OCI-M2 (cell line): ENCODE measurements around the gene CLCN7.
A peak's percentile ranks its signal among the peaks of the same experiment; 100 is the strongest.

Experiments
- DNase-seq: peaks from one replicate; lab custom pipeline; 2025; ENCODE audit not compliant: unreplicated experiment; lab: John Stamatoyannopoulos, UW

CLCN7 gene

GRCh38 chr16:1502092-1503004 lies 27.5 kb upstream of the CLCN7 start:
- DNase-seq = no peak

- no peak for DNase-seq
Measured at GRCh38 chr16:1501630-1502029, 26.8 kb upstream of the CLCN7 start.

- DNase-seq = no peak
Measured at GRCh38 chr16:1500465-1501150, 25.8 kb upstream of the CLCN7 start.

DNA sequence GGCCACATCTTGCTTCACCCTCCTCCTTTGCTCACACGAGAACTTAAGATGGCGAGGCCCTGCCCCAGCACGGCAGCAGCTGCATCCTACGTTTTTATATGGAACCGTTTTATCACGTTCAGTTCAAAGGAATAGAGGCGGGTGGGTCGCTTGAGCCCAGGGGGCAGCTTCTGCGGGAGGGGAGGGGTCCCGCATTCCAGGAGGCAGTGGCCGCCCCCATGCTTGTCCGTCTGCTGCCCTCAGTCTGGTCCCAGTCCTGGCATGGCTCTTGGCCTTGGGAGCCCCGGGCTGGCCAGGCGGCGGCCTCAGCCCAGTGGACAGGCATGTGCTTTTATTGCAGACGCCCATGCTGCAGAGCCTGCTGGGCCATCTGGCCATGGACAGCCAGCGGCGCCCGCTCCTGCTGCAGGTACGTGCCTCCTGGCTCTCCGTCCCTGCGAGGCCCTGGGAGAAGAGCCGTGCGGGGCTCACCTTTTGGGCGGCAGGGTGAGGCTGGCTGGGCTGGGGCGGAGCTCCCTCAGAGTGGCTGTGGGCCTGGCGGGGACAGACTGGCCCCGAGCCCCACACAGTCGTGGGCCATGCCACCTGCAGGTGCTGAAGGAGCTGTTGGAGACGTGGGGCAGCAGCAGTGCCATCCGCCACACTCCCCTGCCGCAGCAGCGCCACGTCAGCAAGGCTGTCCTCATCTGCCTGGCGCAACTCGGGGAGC lies 25.1 kb upstream of the CLCN7 start:
- DNase-seq = no peak

DNA sequence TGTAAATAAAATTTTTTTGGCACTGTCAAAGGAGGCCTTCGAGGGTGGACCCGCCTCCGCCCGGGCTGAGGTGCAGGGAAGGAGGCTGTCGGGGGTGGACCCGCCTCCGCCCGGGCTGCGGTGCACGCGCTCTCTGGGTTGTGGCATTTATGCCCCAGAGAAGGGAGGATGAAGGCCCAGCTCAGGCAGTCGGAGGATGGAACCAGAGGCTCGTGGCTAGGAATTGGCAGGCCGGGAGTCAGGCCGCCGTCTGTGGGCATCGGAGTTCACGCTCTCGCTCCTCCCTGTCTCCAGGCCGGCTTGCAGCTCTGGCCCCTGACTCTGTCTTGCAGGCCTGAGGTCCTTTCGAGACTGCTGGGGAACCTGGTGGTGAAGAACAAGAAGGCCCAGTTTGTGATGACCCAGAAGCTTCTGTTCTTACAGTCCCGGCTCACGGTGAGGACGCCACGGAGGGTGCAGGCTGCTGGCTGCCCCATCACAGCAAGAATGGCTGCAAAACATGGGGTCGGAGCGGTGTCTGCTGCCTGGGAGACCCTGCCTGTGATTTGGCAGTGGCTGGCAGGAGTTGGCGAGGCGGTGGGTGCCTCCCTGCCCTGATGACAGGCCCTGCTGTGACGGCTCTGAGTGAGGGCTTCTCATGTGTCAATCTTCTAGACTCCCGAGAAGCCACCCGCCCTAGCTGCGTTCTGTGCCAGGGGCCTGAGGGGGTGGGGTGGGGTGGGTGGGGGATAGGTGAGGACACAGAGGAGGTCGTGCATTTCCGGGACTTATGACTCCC lies 24.3 kb upstream of the CLCN7 start:
- DNase-seq = no peak

GRCh38 chr16:1497014-1497598 lies 22.3 kb upstream of the CLCN7 start:
- no peak for DNase-seq

DNA sequence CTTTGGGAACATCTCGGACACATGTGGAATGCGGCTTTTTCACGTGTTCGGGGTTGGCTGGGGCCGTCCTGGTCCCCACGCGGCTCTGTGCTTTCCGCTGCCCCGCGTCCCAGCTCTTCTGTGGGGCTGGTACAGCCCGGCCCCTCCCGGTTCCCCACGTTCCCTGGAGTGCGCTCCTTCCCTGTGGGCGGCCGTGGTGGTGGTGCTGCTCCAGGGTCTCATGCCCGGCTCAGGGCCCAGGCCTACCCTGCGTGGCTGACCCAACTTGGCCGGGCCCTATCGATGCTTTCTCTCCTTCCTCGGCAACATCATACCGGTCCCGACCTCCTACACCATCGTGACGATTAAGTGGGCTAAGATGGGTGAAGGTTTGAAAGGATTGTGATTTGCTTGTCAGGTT lies 21.6 kb upstream of the CLCN7 start:
- no peak for DNase-seq

- DNase-seq = no peak
Measured at GRCh38 chr16:1495889-1496262, 21.0 kb upstream of the CLCN7 start.

GRCh38 chr16:1495211-1495888 lies 20.5 kb upstream of the CLCN7 start:
- no peak for DNase-seq

DNA sequence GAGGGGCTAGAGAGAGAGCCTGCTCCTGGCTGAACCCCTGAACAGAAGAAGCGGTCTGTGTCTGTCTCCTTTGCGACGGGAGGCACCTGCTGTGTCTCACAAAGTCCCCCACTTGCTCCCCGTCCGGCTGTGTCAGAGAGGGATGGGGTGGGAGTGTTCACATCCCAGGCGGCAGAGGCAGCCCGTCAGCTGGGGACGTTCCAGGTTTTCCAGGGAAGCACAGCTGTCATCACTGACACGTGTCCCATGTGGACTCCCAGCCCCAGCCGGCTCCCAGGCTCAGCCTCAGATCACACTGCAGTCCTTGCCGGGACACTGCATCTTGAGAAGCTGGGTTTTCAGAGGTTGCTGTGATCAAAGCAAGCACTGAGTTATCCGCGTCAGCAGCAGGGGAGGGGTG lies 19.9 kb upstream of the CLCN7 start:
- DNase-seq = no peak

DNA sequence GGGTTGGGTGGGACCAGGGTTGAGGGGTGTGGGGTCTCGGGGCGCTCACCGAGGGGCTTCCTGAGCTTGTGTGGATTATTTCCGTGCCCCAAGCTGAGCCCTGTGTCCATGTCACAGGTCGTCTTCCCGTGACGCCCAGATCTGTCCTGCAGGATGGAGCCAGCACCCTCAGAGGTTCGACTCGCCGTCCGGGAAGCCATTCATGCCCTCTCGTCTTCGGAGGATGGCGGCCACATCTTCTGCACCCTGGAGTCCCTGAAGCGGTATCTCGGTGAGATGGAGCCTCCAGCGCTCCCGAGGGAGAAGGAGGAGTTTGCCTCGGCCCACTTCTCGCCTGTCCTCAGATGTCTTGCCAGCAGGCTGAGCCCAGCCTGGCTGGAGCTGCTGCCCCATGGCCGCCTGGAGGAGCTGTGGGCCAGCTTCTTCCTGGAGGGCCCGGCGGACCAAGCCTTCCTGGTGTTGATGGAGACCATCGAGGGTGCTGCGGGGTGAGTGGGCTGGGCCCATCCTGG lies 19.4 kb upstream of the CLCN7 start:
- no peak for DNase-seq

GRCh38 chr16:1493746-1494094 lies 18.9 kb upstream of the CLCN7 start:
- DNase-seq = no peak

DNA sequence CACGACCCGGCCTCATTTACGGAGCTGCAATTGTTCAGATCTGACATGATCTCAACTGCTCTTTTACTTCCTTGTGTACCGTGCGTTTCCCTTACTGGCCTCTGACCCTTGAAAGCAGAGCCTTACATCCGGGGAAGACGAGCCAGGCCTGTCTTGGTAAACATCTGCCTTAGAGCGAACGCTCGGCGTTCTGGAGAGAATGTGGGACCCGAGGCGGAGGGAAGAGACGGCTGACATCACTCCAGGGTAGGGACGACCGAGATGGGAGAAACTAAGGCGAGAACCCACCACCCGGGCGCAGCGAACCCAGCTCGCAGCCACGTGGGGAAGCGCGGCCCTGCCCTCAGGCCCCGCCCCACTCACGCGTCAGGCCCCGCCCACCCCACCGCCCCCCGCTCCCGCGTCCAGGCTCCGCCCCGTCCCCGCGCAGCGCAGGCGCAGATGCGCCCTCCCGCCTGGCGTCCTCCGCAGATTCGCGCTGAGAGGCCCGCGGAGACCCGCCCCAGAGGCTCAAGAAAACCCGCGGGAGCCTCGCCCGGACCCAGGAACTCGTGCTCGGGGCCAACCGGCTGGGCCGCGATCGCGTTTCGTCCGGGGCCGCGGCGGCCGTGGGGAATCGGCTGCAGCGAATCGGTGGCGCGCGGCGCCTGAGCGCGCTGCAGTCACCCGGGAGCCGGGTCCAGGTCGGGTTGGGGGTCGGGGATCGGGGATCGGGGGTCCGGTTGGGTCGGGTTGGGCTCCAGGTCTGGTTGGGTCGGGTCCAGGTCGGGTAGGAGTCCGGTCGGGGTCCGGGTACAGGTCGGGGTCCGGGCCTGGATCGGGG lies 18.3 kb upstream of the CLCN7 start, which contains the start of gene TELO2:
Gene TELO2, plus strand, starts transcription at position 438 of the 823 bp plus-strand sequence. CDS start 922 bp downstream, outside the sequence.
- peak; percentile 60 for DNase-seq

GRCh38 chr16:1492082-1492922 lies 17.5 kb upstream of the CLCN7 start:
- no peak for DNase-seq

DNA sequence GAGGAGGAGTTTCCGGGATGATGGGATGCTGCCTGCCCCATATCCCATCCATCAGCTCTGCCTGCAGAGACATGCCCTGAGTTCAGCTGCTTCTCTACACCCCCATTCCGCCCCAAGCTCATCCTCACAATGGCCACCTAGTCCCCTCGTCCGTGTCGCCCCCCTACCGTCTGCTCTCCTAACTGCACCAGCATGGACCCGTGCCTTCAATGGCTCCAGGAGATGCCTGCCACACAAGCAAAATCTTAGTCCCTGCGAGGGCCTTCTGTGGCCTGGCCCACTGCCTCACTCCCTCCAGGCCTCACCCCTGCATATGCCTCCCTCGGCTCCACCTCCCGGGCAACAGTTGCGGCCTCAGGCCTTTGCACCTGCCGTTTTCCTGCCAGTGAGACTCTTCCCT lies 16.5 kb upstream of the CLCN7 start:
- no peak for DNase-seq

DNA sequence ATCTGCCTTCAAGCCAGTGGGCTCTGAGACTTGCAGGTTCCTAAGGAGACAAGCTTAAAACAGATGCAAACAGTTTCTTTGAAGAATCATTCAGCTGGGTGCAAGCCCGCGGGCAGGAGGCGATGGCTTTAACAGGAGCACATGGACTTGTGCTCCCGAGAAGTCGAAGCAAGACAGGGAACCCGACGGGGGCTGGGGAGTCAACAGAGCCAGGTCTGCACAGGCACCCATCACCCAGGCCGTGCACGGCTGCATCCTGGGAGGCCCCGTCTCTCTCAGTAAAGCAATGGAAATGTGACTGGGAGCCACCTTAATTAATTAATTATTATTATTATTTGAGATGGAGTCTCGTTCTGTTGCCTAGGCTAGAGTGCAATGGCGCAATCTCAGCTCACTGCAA lies 14.2 kb upstream of the CLCN7 start:
- DNase-seq = no peak

DNA sequence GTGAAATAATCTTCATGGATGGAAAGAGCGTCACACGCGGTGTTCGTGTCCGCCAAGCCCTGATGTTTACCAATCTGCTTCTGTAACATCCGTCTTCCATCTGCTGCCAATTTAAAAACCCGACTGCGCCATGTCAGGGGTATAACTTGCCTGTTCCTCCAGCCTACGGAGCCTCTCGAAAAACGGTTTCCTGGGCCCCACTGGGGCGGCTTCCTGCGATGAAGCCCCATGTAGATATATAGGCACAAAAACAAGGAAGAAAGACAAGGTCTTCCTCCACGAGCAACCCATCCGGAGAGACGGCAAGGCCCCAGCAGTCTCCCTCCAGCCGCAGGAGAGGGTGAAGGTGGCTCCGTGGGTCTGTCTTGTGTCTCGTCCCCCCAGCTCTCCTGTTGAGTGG lies 13.8 kb upstream of the CLCN7 start, which contains the start of gene PTX4:
Gene PTX4, minus strand, starts transcription at position 326 of the 400 bp plus-strand sequence. Its CDS starts 35 bp downstream, at position 291.
- DNase-seq = no peak

- DNase-seq = no peak
Measured at GRCh38 chr16:1488054-1488601, 13.3 kb upstream of the CLCN7 start.
